Panc1 (cell line): ENCODE data around the gene CACNA2D3. TPM values are rescaled to one million over a fixed set of nuclear protein-coding genes. Genes with fewer than 3 reads are reported as not detected.

Experiments
- ATAC-seq: fragments of 200-7000 bp; cut with Tn5 transposase; 2 replicates; pipeline ENCODE4 v1.9.1; 2020; ENCODE audit warnings: mild to moderate bottlenecking, moderate library complexity
- BruUV-seq: library from RNA; stranded (reverse); fragments of 400-500 nt; replicated peaks from 2 replicates; lab custom pipeline; 2021; lab: Mats Ljungman, UMichigan
- CTCF ChIA-PET: fragments of 300-600 bp; sonication (Branson Sonifier 250); formaldehyde crosslinking; loops from one replicate; lab custom pipeline; 2022; ENCODE audit warnings: antibody characterized with exemption; lab: Charles Lee
- POLR2A ChIA-PET: fragments of 300-600 bp; sonication (Branson Sonifier 250); formaldehyde crosslinking; loops from one replicate; lab custom pipeline; 2022; ENCODE audit warnings: antibody characterized with exemption; lab: Charles Lee
- DNase-seq: peaks from one replicate; pipeline ENCODE4 v3.0.0-alpha.2; 2010; ENCODE audit warnings: low read depth, low spot score
- H3K27ac ChIP-seq: 2 replicates; pipeline ENCODE4 v1.5.1; 2011; ENCODE audit warnings: mild to moderate bottlenecking, low read length, inconsistent platforms
- H3K27me3 ChIP-seq: fragments of 200-500 bp; sonication (Bioruptor generic); 2 replicates; pipeline ENCODE4 v1.6.0; 2014; ENCODE audit warnings: low read length, inconsistent platforms; ENCODE audit not compliant: control insufficient read depth, insufficient read depth
- H3K36me3 ChIP-seq: fragments of 200-500 bp; sonication (Bioruptor generic); 2 replicates; pipeline ENCODE4 v1.5.1; 2014; ENCODE audit warnings: inconsistent platforms, mild to moderate bottlenecking, low read length, moderate library complexity; ENCODE audit not compliant: control insufficient read depth, insufficient read depth
- H3K4me1 ChIP-seq: 2 replicates; pipeline ENCODE4 v1.5.1; 2011; ENCODE audit warnings: inconsistent platforms, mild to moderate bottlenecking, low read length, moderate library complexity; ENCODE audit not compliant: control insufficient read depth, insufficient read depth
- H3K4me3 ChIP-seq, 2 experiments: 2 replicates each; pipeline ENCODE4 v1.5.1; 2011 to 2012; ENCODE audit warnings: low read depth in 2 of 2, low read length in 2 of 2, mild to moderate bottlenecking in 2 of 2, inconsistent platforms in 1 of 2, moderate library complexity in 1 of 2
- H3K9me3 ChIP-seq: fragments of 200-500 bp; sonication (Bioruptor generic); 2 replicates; pipeline ENCODE4 v1.5.1; 2014; ENCODE audit warnings: low read depth, mild to moderate bottlenecking, inconsistent platforms, low read length, moderate library complexity; ENCODE audit not compliant: control insufficient read depth, insufficient read depth
- POLR2AphosphoS5 ChIP-seq: IDR thresholded peaks from 2 replicates; pipeline ENCODE4 v1.6.1; 2012; ENCODE audit warnings: mild to moderate bottlenecking, low read depth, low read length, moderate library complexity
- SIN3A ChIP-seq: IDR thresholded peaks from 2 replicates; pipeline ENCODE4 v1.6.1; 2012; ENCODE audit warnings: low read depth, mild to moderate bottlenecking, low read length, moderate library complexity, borderline replicate concordance; ENCODE audit not compliant: insufficient read depth
- TCF7L2 ChIP-seq: IDR thresholded peaks from 2 replicates; pipeline ENCODE4 v1.6.1; 2011; ENCODE audit warnings: mild to moderate bottlenecking, low read depth, low read length, inconsistent platforms
- in situ Hi-C: cut with HindIII; loops from 2 replicates; pipeline ENCODE4 v1.10.0; 2016; ENCODE audit warnings: low sequenced_read_pairs, low pct_unique_long_range_greater_than_20kb
- intact Hi-C: fragments of 100-400 bp; cut with micrococcal nuclease; formaldehyde crosslinking; loops from one replicate; pipeline ENCODE4 v1.10.0; 2022; ENCODE audit not compliant: unreplicated experiment
- total RNA-seq: library from RNA; stranded (reverse); gene quantifications from one replicate; pipeline ENCODE4 v1.2.1, GENCODE V29; 2021; ENCODE audit not compliant: unreplicated experiment
- TF ChIP-seq, protein P1 (sequence below), 2 experiments: IDR thresholded peaks; 2 replicates each; pipeline ENCODE4 v1.6.1; 2011 to 2012; ENCODE audit warnings: low read depth in 2 of 2, control low read depth in 1 of 2, low read length in 1 of 2, mild to moderate bottlenecking in 1 of 2, moderate library complexity in 1 of 2; ENCODE audit not compliant: insufficient read depth in 1 of 2
- TF ChIP-seq, protein P2 (sequence below): fragments of 450-650 bp; IDR thresholded peaks from 2 replicates; pipeline ENCODE4 v1.5.1; 2017; ENCODE audit warnings: mild to moderate bottlenecking

Gene CACNA2D3
- total RNA-seq, 1 experiment from 2014 or later, result 0.41 TPM

DNA sequence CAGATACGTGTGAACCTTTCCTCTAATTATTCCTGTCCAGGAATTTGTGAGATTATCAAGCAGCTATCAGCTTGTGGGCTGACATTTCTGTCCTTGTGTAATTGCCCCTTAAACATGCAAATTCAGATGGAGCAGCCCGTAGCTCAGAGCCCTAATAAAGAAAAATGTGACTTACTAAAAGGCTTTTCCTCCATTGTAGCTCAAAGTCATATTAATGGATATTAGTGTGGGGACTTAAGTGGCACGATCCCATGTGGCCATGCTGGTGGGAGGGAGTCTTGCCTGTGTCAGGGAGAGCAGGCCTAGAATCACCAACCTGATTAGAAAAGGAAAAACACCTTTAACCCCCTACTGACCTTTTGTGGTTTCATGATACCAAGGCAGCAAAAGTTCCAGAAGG is 406.3 kb downstream of the CACNA2D3 start:
- ATAC-seq (no peak), DNase-seq (no peak)
- TF ChIP-seq TCF7L2 (no peak), POLR2AphosphoS5 (no peak)
- H3K27ac ChIP-seq, result no peak overlapping the region
- H3K4me3 ChIP-seq, result no peak overlapping the region
- no peaks in the 10 kb centered on the region for H3K9me3 ChIP-seq
- in situ Hi-C loops, result no loop called here
- intact Hi-C loops, result no loop called here
- BruUV-seq, result no TSS peak
- H3K36me3 ChIP-seq, result no peaks in the 10 kb centered on the region
- H3K27me3 ChIP-seq, result no peaks in the 10 kb centered on the region
- ChIA-PET CTCF (no interaction called here), POLR2A (no interaction called here)
- no peaks in the 10 kb centered on the region for H3K4me1 ChIP-seq

DNA sequence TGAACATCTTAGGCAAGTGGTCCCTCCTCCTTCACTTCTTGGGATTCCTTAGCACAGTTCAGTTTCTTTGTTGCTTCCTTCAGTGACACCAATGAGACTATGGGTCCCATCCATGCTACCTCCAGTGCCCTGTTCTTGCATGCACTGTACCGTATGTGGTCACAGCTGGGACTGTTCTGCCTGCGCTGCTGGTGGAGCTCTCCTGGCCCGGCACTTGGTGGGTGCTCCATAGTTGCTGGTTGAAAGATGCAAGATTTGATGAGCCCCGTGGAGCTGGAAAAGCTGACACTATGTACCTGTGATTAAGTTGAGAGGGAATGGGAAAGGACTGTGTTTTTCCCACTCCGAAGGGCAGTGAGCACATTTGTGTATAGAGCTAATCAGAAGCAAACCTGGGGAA is 407.7 kb downstream of the CACNA2D3 start:
- ChIA-PET POLR2A (no interaction called here), CTCF (no interaction called here)
- H3K4me3 ChIP-seq, result no peak overlapping the region
- intact Hi-C loops, result no loop called here
- H3K27me3 ChIP-seq, result no peaks in the 10 kb centered on the region
- TF ChIP-seq, protein P1, sequence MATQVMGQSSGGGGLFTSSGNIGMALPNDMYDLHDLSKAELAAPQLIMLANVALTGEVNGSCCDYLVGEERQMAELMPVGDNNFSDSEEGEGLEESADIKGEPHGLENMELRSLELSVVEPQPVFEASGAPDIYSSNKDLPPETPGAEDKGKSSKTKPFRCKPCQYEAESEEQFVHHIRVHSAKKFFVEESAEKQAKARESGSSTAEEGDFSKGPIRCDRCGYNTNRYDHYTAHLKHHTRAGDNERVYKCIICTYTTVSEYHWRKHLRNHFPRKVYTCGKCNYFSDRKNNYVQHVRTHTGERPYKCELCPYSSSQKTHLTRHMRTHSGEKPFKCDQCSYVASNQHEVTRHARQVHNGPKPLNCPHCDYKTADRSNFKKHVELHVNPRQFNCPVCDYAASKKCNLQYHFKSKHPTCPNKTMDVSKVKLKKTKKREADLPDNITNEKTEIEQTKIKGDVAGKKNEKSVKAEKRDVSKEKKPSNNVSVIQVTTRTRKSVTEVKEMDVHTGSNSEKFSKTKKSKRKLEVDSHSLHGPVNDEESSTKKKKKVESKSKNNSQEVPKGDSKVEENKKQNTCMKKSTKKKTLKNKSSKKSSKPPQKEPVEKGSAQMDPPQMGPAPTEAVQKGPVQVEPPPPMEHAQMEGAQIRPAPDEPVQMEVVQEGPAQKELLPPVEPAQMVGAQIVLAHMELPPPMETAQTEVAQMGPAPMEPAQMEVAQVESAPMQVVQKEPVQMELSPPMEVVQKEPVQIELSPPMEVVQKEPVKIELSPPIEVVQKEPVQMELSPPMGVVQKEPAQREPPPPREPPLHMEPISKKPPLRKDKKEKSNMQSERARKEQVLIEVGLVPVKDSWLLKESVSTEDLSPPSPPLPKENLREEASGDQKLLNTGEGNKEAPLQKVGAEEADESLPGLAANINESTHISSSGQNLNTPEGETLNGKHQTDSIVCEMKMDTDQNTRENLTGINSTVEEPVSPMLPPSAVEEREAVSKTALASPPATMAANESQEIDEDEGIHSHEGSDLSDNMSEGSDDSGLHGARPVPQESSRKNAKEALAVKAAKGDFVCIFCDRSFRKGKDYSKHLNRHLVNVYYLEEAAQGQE (IDR thresholded peaks at IDR 0.05; ENCODE audit: insufficient read depth in 1 of 2, low read depth in 2 of 2, low read length in 1 of 2), result no peak
- TF ChIP-seq SIN3A, result no peak
- no peak for TF ChIP-seq TCF7L2
- TF ChIP-seq, protein P2, sequence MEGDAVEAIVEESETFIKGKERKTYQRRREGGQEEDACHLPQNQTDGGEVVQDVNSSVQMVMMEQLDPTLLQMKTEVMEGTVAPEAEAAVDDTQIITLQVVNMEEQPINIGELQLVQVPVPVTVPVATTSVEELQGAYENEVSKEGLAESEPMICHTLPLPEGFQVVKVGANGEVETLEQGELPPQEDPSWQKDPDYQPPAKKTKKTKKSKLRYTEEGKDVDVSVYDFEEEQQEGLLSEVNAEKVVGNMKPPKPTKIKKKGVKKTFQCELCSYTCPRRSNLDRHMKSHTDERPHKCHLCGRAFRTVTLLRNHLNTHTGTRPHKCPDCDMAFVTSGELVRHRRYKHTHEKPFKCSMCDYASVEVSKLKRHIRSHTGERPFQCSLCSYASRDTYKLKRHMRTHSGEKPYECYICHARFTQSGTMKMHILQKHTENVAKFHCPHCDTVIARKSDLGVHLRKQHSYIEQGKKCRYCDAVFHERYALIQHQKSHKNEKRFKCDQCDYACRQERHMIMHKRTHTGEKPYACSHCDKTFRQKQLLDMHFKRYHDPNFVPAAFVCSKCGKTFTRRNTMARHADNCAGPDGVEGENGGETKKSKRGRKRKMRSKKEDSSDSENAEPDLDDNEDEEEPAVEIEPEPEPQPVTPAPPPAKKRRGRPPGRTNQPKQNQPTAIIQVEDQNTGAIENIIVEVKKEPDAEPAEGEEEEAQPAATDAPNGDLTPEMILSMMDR, result no peak
- no peak for TF ChIP-seq POLR2AphosphoS5
- no TSS peak for BruUV-seq
- in situ Hi-C loops, result no loop called here
- H3K36me3 ChIP-seq, result no peaks in the 10 kb centered on the region
- DNase-seq (no peak), ATAC-seq (no peak)
- H3K27ac ChIP-seq, result no peak overlapping the region
- no peaks in the 10 kb centered on the region for H3K4me1 ChIP-seq
- H3K9me3 ChIP-seq, result no peaks in the 10 kb centered on the region

DNA sequence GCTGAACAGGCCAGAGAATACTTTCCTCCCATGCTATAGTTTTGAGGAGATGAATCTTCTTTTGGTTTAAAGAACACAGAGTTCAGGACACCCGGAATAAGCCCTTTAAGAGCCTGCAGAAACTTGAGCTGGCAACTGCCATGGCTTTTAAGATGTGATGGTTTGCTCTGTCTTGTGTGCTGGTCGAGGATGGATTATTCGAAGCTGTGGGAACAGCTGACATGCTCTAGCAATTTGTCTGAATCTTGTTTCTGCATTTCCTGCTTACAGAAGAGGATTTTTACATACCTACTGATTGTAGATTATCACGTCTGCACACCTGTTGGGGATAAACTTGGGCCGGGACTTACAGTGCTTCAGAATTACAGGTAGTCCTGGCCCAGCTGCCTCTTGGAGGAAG is 408.6 kb downstream of the CACNA2D3 start:
- no peak for DNase-seq
- intact Hi-C loops (no loop called here), in situ Hi-C loops (no loop called here)
- no peaks in the 10 kb centered on the region for H3K27me3 ChIP-seq
- H3K4me1 ChIP-seq, result no peaks in the 10 kb centered on the region
- no peaks in the 10 kb centered on the region for H3K36me3 ChIP-seq
- H3K9me3 ChIP-seq, result no peaks in the 10 kb centered on the region
- H3K27ac ChIP-seq, result no peak overlapping the region
- H3K4me3 ChIP-seq, result no peak overlapping the region
- no peak for TF ChIP-seq SIN3A
- no peak for TF ChIP-seq POLR2AphosphoS5
- TF ChIP-seq, protein P2, result no peak
- TF ChIP-seq, protein P1 (IDR thresholded peaks at IDR 0.05; ENCODE audit: insufficient read depth in 1 of 2, low read depth in 2 of 2, low read length in 1 of 2), result no peak
- CTCF ChIA-PET, result no interaction called here
- ATAC-seq, result no peak
- BruUV-seq, result no TSS peak
- POLR2A ChIA-PET, result no interaction called here
